GM19023 (cell line): ENCODE data around the gene B4GALNT2.

Experiments
- ATAC-seq: cut with Tn5 transposase; IDR thresholded peaks from one replicate; pipeline ENCODE4 v1.9.1; 2021; ENCODE audit warnings: mild to moderate bottlenecking, moderate library complexity; ENCODE audit not compliant: unreplicated experiment

The B4GALNT2 gene

DNA sequence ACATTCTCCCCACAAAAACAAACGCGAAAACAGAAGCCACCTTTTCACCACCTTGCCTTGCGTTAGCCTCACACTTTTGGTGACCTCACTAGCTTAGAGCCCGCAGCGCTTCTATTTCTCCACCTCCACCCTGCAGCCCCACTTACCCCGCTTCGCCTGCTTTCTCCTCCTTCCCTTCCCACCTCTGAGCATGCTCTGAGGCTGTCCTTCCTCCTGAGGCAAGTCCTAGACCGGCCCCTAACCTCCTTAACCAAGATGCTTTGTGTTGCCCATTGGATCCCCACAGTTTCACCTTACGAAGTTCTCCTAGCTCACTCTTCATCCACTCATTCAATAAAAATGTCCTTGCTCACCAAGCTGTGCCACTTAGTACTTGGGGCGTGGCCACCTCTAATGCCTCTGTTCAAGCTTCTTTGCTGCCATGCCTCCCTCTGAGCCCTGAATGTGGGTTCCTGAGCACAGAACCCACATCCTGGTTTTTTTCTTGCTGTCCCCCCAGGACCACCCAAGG, 76.5 kb downstream of the B4GALNT2 start:
- no peak for ATAC-seq

DNA sequence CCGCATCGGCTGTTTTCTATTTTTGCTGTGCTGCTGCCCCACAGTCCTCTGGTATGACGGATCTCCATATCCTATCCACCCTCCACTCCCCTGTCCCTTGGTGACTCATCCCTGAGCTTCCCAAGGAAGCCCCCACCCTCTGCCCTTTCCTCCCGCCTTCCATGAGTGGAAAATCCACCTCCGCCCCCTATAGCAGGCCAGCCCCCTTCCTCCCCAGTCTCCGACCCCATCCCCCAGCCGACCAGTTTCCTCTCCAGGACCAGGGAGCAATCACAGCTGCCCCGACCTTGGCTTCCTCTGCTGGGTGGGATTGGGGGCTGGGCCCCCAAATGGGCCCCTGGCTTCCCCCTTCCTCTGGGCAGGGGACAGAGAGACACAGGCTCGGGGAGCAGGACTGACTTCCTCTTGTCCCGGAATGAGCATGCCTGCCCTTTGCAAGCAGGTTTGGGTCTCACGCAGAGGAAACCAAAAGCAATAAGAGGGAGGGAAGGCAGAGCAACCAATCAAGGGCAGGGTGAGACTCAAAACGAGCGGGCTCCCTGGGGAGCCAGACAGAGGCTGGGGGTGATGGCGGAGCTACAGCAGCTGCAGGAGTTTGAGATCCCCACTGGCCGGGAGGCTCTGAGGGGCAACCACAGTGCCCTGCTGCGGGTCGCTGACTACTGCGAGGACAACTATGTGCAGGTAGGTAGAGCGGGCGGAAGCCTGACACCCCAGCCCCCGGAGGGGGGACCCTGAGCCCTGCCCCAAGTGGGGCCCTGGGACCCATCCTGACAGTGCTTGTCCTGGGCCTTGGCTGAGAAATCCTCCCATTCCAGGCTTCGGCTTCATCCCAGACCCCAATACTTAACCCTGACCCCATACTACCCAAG, 77.8 kb downstream of the B4GALNT2 start, which contains the start of the genes ABI3 and GNGT2:
Gene ABI3 (plus strand): TSS at position 550 of the 872 bp plus-strand sequence. CDS start 18 bp downstream, at position 568.
Gene GNGT2 (minus strand): TSS at position 417 of the 872 bp plus-strand sequence. CDS start 3,152 bp downstream, outside the sequence.
- ATAC-seq, result peak; percentile 91

DNA sequence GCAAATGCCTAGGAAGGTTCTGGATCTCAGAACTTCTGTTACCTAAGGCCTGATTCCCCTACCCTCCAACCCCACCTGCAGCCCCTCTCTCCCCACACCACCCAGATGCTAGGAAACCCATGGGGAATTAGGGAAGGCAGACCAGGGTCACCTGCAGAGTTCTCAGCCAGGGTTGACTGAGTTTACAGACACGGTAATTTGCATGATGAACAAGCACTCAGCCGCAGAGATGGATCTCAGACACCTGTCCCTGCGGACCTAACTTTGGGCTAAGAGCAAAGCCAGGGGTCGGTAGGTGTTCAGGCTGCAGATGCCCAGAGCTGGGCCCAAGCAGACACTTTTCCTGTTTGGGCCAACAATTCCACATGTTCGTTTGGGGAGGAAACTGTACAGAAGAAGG, 80.8 kb downstream of the B4GALNT2 start:
- ATAC-seq, result no peak

DNA sequence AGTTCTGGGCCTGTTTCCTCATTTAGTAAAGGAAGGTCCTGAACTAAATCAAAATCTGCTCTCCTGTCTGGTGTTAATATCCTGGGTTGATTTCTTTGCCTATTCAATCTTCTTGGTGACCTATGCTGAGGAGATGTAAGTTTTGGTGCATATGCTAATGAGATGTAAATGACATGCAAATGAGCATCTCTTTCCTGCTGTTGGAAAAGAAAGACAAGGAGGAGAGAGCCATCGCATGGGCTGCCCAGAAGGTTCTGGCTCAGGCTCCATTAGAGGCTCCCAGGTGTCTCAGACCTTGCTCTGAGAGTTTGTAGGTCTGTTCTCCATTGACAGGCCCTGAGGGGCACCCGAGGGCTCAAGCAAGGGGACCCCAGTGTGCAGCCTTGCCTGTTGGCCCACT, 81.3 kb downstream of the B4GALNT2 start:
- no peak for ATAC-seq

DNA sequence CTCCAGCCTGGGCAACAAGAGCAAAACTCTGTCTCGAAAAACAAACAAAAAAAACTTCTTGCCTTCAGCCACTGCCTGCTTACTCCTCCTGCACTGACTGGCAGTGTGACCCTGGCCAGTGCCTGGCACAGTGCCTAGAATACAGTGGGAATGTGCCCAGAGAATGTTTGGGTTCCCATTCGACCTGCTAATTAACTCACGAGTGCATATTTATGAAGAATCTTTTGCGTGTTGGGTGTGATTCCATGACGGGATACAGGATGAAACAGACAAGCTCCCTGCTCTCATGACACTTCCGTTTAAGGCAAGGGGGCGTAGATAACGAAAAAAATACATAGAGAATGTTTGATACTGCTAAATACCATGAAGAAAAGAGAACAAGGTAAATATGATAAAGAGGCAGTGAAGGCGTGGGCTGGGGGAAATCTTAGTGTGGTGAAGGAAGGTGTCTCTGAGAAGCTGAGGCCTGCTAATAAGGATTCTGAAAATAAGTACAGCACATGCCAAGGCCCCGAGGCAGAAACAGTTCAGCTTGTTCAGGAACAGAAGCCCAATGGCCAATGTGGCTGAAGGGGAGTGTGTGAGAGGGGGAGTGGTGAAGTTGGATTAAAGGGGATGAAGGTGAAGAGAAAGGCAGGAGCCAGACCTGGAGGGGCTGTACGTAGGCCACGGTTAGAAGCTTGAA, 82.2 kb downstream of the B4GALNT2 start:
- no peak for ATAC-seq

DNA sequence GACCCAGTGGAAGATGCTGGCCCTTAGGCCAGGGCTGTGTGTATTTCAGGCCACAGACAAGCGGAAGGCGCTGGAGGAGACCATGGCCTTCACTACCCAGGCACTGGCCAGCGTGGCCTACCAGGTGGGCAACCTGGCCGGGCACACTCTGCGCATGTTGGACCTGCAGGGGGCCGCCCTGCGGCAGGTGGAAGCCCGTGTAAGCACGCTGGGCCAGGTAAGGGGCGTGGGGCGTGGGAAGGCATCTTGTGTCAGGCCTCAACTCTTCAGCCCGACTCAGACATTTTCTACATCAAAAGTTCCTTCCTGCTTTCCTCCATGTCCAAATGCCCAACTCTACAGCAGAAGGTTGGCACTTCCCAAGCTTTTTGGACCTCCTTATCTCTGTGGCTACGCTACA, 83.9 kb downstream of the B4GALNT2 start:
- ATAC-seq, result no peak

DNA sequence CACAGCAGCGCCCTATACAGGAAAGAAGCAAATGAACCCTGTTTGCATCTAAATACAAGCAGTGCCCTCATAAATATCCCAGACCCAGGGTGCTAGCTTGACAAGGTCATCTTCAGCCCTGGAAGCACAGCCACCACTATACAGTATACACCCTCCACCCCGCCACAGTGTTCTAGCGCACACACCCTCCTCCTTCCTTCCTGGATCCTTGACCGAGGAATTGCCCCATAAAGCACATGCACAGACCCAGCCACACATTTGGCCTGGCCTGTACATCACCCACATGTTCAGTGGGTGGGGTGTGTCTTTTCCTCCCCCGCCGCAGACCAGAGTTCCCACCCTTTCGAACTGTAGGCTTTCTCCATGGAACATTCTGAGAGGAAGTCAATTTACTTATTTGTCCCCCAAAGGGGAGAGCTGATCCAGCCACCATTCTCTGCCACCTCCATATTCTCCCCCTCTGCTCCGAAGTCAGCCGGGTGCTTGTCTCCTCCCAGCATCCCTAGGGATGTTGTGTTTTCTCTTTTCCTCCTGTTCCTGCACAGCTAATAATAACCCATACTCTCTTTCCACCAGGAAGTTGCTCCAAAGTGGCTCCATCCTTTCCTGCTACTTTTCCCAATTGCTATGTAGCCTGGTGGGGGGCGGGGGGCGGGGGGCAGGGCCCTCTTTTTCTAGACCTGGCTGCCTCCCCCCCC, 84.5 kb downstream of the B4GALNT2 start:
- ATAC-seq, result no peak

DNA sequence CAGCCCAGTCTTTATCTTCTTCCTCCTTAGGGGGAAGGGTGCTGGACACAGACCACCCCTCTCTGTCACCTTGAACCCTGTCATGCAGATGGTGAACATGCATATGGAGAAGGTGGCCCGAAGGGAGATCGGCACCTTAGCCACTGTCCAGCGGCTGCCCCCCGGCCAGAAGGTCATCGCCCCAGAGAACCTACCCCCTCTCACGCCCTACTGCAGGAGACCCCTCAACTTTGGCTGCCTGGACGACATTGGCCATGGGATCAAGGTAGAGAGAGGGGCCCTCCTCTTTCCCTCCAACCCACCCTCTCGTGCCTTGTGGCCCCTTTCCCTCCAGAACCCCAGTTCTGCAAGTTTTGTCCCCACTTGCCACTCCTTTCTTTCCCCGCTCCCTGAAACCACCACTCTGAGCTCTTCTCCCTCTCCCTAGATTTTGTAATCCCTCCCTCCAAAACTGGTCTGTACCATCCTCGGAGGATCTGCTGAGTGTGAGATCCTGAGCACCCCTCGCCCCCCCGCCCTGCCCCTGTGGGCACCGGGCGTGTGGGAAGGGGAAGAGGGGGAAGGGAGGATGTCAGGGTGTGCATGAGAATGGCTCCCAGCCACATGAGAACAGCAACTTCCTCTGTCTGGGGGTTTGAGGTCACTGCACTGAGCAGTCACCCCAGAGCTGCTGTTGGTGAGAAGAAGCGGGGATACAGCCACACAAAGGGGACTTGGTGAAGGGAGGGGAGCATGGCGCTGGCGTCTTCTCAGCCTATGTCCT, 85.3 kb downstream of the B4GALNT2 start:
- peak; percentile 49 for ATAC-seq

DNA sequence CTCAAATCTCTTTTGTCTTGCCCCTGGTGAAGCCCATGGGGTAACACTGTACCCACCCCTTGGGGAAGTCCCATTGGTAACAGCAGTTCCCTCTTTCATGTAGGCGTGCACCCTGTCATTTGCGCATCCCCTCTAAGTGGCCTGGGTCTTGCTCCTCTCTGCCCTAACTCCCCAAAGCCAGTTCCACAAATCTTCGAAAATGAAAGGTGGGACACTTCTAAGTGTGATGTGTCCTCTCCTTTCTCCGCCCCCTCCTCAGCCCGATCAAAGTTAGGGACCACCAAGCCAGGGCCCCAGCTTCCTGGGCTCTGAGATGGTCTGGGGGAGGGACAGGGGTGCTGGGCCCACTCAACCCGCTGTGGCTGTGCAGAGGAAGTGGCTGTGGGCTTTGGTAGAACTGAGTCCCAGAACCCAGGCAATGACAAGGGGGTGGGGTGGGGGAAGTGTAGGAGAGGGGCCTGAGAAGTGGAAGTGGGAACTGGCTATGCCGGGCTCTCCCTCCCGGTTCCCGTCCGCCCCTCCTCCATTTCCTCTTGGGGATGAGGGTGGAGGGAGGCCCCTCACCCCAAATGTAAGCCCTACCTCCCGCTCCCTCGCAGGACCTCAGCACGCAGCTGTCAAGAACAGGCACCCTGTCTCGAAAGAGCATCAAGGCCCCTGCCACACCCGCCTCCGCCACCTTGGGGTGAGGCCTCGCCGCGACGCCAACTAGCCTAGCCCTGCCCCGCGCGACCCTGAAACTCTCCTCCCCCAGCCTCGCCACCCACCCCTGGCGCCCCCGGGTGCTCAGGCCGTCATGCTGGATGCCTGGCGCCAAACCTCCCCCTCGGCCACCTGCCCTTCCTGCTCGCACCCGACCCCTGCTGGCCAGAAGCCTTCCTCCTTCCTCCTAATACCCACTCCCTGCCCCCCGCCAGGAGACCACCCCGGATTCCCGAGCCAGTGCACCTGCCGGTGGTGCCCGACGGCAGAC, 86.7 kb downstream of the B4GALNT2 start:
- no peak for ATAC-seq

DNA sequence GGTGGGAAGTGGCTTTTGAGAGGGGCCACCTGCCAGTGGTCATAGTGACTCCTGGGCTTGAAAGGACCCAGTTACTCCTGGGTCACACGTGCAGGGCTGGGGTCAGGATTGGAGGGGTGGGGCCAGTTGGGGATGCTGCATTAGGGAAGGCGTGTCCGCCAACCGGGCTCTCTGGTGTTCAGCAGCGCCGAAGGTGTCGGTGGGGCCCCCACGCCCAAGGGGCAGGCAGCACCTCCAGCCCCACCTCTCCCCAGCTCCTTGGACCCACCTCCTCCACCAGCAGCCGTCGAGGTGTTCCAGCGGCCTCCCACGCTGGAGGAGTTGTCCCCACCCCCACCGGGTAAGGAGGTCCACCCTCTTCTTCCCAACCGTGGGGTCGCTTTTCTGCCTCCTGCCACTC, 87.4 kb downstream of the B4GALNT2 start:
- no peak for ATAC-seq

DNA sequence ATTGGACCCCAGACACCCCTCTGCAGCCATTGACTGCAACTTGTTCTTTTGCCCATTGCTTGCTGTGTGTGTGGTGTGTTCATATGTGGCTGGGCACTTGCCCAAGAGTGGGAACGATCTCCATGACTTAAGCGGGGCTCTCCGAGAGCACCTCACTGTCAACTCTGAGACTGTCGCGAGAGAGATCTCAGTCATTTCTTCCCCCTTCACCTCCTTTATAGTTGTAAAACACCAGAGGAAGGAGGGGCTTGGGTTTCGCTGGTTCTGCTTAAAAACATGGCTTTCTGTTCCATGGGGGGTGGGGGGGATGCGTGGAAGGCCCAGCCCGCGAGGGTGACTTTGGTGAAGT, 90.6 kb downstream of the B4GALNT2 start:
- ATAC-seq, result no peak

DNA sequence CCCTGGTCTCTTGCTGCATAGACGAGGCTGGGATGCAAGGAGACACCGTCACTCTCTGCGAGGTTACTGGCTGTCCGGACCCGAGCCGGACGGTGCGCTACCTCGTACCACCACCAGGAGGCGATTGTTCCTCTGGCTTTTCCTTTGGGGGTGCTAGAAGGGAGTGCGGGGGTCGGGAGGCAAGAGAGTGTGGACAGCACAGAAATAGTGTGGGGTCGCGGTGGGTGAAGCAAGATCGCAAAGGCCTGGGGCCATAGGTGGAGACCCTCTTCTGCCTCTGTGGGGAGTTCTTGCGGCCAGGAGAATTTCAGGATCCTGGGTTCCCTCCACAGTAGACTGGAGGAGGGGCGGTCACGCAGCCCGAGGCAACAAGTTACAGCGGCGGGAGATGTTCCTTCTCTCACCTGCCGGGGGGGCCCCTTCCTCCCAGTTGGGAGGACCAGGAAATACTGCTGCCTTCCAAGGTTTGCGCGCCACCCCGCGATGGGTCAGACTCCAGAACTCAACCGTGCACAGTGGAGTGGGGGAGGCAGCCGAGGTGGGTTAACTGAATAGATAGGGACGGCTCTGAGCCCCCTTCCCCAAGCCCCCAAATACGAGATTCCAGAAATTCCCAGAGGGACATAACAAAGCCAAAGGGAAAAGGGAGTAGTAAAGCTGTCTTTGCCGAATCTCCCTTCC, 91.1 kb downstream of the B4GALNT2 start:
- no peak for ATAC-seq

DNA sequence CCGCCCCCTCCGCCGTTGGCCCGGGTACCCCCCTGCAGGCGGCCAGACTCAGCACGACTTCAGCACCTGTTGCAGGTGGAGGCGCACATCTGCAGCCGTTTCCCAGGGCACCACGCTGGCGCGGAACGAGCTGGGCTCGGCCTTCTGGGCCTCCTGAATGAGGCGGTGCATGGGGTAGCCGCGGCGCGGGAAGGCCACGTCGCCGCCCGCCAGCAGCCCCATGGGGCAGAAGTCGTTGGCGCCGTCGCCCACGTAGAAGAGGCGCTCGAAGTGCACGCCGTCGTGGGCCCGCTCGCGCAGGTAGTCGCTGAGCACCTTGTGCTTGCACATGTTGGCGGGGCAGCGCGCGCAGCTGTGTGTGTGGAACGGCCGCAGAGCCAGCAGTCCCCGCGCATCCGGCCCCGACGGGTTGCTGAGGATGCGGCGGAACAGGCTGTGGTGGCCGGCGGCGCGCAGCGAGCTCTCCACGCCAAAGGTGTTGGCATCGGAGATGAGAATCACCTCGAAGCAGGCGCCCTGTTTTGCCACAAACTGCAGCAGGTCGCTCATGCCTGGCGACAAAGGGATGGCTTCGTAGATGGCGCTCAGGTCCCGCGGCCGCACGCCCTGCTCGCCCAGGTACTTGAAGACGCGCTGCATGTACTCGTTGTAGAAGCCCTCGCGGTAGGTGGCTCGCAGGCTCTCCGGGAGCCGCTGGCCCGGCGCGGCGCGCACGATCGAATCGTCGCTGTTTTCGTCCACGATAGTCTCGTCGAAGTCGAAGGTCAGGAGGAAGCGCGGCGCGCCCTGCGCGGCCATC, 91.8 kb downstream of the B4GALNT2 start:
- ATAC-seq, result no peak

DNA sequence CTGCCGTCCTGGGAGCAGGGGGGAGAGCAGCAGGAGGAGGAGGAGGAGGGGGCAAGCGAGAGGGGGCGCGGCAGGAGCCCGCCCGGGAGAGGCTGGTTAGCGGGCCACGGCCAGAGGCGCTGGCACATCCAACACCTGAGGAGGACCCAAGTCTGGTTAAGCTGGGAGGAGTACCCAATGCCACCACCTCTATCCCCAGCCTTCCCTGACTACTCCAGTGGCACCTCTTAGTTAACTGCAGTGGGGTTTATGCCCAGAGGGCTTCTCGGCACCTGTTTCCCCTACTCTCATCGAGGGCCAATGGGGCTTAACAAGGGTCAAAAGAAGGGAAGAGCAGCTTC, 92.4 kb downstream of the B4GALNT2 start:
- no peak for ATAC-seq

DNA sequence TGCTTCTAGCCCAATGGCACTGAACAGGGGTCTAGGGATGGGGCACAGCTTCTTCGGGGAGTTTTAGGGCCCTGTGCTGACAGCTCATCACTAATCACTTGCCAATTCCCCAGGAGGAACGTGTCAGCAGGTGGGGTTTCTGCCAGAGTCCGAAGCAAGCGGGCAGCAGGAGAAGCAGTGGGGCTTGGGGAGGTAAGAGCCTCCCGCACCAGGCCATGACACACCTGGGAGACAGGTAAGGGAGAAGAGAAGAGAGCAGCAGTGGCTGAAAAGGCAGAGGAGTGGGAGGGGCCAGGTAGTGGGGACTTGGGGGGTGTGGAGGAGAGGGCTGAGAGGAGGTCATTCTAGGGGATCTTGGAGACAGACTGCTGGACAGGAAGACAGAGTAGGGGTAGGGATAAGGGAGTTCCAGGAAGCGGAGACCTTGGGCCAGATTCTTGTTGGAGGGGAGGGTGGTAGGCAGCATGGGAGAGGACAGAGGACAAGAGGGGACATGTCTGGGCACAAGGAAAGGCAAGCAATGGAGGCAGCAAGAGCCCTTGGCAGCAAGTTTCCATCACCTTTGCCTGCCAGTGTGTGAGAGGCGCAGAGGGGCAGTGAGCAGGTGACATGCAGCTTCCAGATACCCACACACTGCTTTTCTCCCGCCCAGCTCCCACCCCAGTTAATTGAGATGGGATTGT, 93.1 kb downstream of the B4GALNT2 start:
- ATAC-seq, result no peak
